NCI-H82 treated with DMSO at 0.1 percent for 48 hours (cell line): ENCODE measurements around the gene KRT2.

Source experiments
- DNase-seq: peaks from one replicate; lab custom pipeline; 2025; ENCODE audit not compliant: unreplicated experiment; lab: John Stamatoyannopoulos, UW

Gene KRT2

DNA sequence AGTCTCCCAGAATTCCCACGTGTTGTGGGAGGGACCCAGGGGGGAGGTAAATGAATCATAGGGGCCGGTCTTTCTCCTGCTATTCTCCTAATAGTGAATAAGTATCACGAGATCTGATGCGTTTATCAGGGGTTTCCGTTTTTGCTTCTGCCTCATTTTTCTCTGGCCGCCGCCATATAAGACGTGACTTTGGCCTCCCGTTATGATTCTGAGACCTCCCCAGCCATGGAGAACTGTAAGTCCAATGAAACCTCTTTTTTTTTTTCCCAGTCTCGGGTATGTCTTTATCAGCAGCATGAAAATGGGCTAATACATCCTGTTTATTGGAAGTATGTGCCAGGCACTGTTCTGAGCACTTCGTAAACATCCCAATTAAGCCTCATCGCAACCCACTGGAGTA lies 51.5 kb downstream of the KRT2 start:
- DNase-seq, result no peak

DNA sequence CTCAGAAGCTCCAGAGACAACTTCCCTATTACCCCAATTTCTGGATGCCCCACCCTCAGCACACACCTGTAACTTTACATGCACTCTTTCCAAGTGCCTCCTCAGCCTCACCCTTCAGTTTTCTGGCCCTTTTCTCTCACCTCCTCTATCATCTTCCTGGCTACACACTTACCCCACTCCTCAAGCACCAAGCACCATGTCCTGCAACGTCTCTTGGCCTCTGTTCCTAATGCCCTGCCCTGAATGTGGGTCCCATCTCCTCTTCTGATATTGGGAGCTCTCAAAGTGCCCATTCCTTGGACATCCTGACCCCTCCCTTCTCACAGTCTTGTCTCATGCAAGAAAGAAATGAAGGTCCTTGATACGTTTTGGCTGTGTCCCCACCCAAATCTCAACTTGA lies 51.9 kb downstream of the KRT2 start:
- no peak for DNase-seq

DNA sequence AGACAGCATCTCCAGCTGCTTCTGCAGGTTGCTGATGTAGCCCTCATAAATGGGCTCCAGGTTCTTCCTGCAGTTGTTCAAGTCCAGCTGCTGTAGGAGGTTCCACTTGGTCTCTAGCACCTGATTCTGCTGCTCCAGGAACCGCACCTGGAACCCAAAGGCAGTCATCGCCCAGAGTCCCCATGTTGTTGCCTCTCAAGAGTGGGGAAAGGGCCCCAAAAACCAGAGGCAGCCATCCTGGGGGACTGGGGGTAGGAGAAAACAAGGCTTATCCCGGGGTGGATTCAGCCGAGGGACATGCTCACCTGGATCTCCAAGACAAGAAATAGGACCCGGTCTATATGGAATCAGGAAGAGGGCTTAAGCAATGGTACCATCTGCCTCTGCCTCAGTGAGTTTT lies 53.0 kb downstream of the KRT2 start:
- no peak for DNase-seq
